Measurements from ENCODE around the gene ZNF652. TPM values are rescaled to one million over a fixed set of nuclear protein-coding genes. Genes with fewer than 3 reads are reported as not detected.

The ZNF652 gene
- total RNA-seq, 1 donor from 2014 or later, result 12.8 TPM

- TF ChIP-seq CTCF (conservative IDR thresholded peaks at IDR 0.05; ENCODE audit: low read depth, low read length), result no peak
- no peak overlapping the region for H3K4me3 ChIP-seq (ENCODE audit: low read depth, low read length)
- no peak for DNase-seq (ENCODE audit: low read depth)
These were observed 16.3 kb upstream of the ZNF652 start for GRCh38 chr17:49378311-49378710.

GRCh38 chr17:49375544-49375943, 13.5 kb upstream of the ZNF652 start:
- DNase-seq (ENCODE audit: low read depth), result no peak
- no peak for TF ChIP-seq CTCF (conservative IDR thresholded peaks at IDR 0.05; ENCODE audit: low read depth, low read length)
- H3K4me3 ChIP-seq (ENCODE audit: low read depth, low read length), result no peak overlapping the region

GRCh38 chr17:49373115-49373514, 11.1 kb upstream of the ZNF652 start:
- no peak for TF ChIP-seq CTCF (conservative IDR thresholded peaks at IDR 0.05; ENCODE audit: low read depth, low read length)
- no peak overlapping the region for H3K4me3 ChIP-seq (ENCODE audit: low read depth, low read length)
- DNase-seq (ENCODE audit: low read depth), result no peak

- TF ChIP-seq CTCF (conservative IDR thresholded peaks at IDR 0.05; ENCODE audit: low read depth, low read length), result no peak
- H3K4me3 ChIP-seq (ENCODE audit: low read depth, low read length), result no peak overlapping the region
- DNase-seq (ENCODE audit: low read depth), result no peak
These were observed 10.4 kb upstream of the ZNF652 start for GRCh38 chr17:49372425-49372824.

- DNase-seq (ENCODE audit: low read depth), result no peak
- no peak for TF ChIP-seq CTCF (conservative IDR thresholded peaks at IDR 0.05; ENCODE audit: low read depth, low read length)
- H3K4me3 ChIP-seq (ENCODE audit: low read depth, low read length), result no peak overlapping the region
These were observed 9.2 kb upstream of the ZNF652 start for GRCh38 chr17:49370971-49371834.

DNA sequence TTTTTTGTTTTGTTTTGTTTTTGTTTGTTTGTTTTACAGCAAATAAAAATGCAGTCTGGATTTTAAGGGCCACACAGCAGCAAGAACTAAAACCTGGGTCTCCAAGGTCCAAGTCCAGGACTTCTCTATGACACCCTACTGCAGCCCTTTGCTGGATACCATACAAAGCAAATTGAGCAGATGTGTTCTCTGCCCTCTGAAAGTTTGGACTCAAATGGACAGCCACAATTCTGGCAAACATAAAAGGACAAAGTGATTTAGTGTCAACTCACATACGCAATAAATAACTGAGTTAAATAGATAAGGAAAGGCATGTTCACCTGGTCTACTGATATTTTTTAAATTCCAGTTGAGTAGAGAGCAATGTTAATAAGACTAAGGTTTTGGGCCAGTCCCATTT, 7.7 kb upstream of the ZNF652 start:
- TF ChIP-seq CTCF (conservative IDR thresholded peaks at IDR 0.05; ENCODE audit: low read depth, low read length), result no peak
- no peak for DNase-seq (ENCODE audit: low read depth)
- no peak overlapping the region for H3K4me3 ChIP-seq (ENCODE audit: low read depth, low read length)

DNA sequence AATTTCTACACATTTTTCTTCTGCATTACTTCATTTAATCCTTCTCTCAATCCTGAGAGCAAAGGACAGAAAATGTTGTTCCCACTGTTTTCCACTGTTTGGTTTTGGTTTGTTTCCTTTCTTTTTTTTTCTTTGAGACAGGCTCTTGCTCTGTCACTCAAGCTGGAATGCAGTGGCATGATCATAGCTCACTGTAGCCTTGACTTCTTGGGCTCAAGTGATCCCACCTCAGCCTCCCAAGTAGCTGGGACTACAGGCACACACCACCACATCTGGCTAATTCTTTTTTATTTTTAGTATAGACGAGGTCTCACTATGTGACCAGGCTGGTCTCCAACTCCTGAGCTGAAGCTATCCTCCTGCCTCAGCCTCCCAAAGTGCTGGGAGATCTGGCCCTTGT, 7.0 kb upstream of the ZNF652 start:
- no peak overlapping the region for H3K4me3 ChIP-seq (ENCODE audit: low read depth, low read length)
- no peak for DNase-seq (ENCODE audit: low read depth)
- TF ChIP-seq CTCF (conservative IDR thresholded peaks at IDR 0.05; ENCODE audit: low read depth, low read length), result no peak

All from epithelial cell of proximal tubule (primary cell).